ENCODE data around the gene HMCN1. TPM values are rescaled to one million over a fixed set of nuclear protein-coding genes. Genes with fewer than 3 reads are reported as not detected.

Gene HMCN1
- total and polyA plus RNA-seq, 2 donors (not counting 1 experiment from before 2014, with no cell fraction given), result 6.8 to 21.0 TPM

DNA sequence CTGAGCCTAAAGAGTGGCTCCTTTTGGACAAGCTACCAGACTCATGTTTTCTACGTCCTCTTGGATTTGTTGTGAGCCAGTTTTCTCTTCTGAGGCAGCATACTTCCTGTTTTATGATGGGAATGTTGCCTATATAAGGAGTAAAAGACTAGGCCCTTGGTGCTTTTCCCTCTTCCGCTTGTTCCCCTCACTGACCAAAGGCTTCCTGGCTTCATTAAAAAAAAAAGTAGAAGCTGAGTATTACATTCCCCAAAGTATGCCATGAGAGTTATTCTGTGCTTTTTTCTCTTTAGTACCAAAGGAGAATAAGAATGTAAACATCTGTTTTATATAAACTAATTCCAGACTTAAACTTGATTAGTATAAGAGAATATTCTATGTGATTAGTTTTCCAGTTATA lies 6.5 kb upstream of the HMCN1 start:
- TF ChIP-seq, protein P1, sequence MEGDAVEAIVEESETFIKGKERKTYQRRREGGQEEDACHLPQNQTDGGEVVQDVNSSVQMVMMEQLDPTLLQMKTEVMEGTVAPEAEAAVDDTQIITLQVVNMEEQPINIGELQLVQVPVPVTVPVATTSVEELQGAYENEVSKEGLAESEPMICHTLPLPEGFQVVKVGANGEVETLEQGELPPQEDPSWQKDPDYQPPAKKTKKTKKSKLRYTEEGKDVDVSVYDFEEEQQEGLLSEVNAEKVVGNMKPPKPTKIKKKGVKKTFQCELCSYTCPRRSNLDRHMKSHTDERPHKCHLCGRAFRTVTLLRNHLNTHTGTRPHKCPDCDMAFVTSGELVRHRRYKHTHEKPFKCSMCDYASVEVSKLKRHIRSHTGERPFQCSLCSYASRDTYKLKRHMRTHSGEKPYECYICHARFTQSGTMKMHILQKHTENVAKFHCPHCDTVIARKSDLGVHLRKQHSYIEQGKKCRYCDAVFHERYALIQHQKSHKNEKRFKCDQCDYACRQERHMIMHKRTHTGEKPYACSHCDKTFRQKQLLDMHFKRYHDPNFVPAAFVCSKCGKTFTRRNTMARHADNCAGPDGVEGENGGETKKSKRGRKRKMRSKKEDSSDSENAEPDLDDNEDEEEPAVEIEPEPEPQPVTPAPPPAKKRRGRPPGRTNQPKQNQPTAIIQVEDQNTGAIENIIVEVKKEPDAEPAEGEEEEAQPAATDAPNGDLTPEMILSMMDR (conservative IDR thresholded peaks at IDR 0.05 in 1 of 2, IDR thresholded peaks at IDR 0.05 in 1 of 2; ENCODE audit: low read depth in 1 of 2, low read length in 2 of 2), result no peak
- TF ChIP-seq EZH2 (IDR thresholded peaks at IDR 0.05; ENCODE audit: low read length, missing control alignments), result no peak
- no peak overlapping the region for H3K4me2 ChIP-seq (ENCODE audit: extremely low read depth, insufficient read depth, low read length)
- no peak overlapping the region for H3K4me3 ChIP-seq (replicated peaks in 1 of 4; ENCODE audit: control extremely low read depth in 1 of 4, insufficient read depth in 1 of 4, low read depth in 3 of 4, low read length in 4 of 4)
- no peaks in the 10 kb centered on the region for H3K27me3 ChIP-seq (ENCODE audit: control insufficient read depth, insufficient read depth, low read length)
- no peaks in the 10 kb centered on the region for H3K36me3 ChIP-seq (ENCODE audit: control insufficient read depth, insufficient read depth, low read length)
- H3K9ac ChIP-seq (ENCODE audit: insufficient read depth, low read length), result no peak overlapping the region
- no peaks in the 10 kb centered on the region for H4K20me1 ChIP-seq (ENCODE audit: control insufficient read depth, extremely low read depth, insufficient read depth, low read length)
- no peaks in the 10 kb centered on the region for H3K79me2 ChIP-seq (ENCODE audit: control insufficient read depth, insufficient read depth, low read length)
- DNase-seq (ENCODE audit: low read depth in 2 of 2), result no peak
- no peak overlapping the region for H3K27ac ChIP-seq (ENCODE audit: insufficient read depth, low read length)
- H3K4me1 ChIP-seq (ENCODE audit: control insufficient read depth, extremely low read depth, insufficient read depth, low read length), result no peaks in the 10 kb centered on the region
- H3K9me3 ChIP-seq (ENCODE audit: control insufficient read depth, insufficient read depth, low read depth, low read length), result no peaks in the 10 kb centered on the region
- H2AFZ ChIP-seq (ENCODE audit: low read length), result no peak overlapping the region

- Histone ChIP-seq H3K9me3 (ENCODE audit: control insufficient read depth, insufficient read depth, low read depth, low read length) (no peaks in the 10 kb centered on the region), H3K27me3 (ENCODE audit: control insufficient read depth, insufficient read depth, low read length) (peaks cover 2% of the 10 kb centered on the region), H3K27ac (ENCODE audit: insufficient read depth, low read length) (no peak overlapping the region), H2AFZ (ENCODE audit: low read length) (no peak overlapping the region), H3K36me3 (ENCODE audit: control insufficient read depth, insufficient read depth, low read length) (no peaks in the 10 kb centered on the region), H3K79me2 (ENCODE audit: control insufficient read depth, insufficient read depth, low read length) (no peaks in the 10 kb centered on the region), H3K4me2 (ENCODE audit: extremely low read depth, insufficient read depth, low read length) (no peak overlapping the region), H3K9ac (ENCODE audit: insufficient read depth, low read length) (no peak overlapping the region), H4K20me1 (ENCODE audit: control insufficient read depth, extremely low read depth, insufficient read depth, low read length) (no peaks in the 10 kb centered on the region), H3K4me1 (ENCODE audit: control insufficient read depth, extremely low read depth, insufficient read depth, low read length) (no peaks in the 10 kb centered on the region), H3K4me3 (replicated peaks in 1 of 4; ENCODE audit: control extremely low read depth in 1 of 4, insufficient read depth in 1 of 4, low read depth in 3 of 4, low read length in 4 of 4) (no peak overlapping the region)
- DNase-seq (ENCODE audit: low read depth in 2 of 2), result no peak
- TF ChIP-seq, protein P1 (conservative IDR thresholded peaks at IDR 0.05 in 1 of 2, IDR thresholded peaks at IDR 0.05 in 1 of 2; ENCODE audit: low read depth in 1 of 2, low read length in 2 of 2), result no peak
- TF ChIP-seq EZH2 (IDR thresholded peaks at IDR 0.05; ENCODE audit: low read length, missing control alignments), result no peak
Observed at GRCh38 chr1:185731446-185731845, 2.7 kb upstream of the HMCN1 start.

GRCh38 chr1:185732951-185733350 lies 1.2 kb upstream of the HMCN1 start:
- no peak overlapping the region for H3K4me2 ChIP-seq (ENCODE audit: extremely low read depth, insufficient read depth, low read length)
- no peak for DNase-seq (ENCODE audit: low read depth in 2 of 2)
- H2AFZ ChIP-seq (ENCODE audit: low read length), result no peak overlapping the region

More at GRCh38 chr1:185732951-185733350, 1.2 kb upstream of the HMCN1 start:
- TF ChIP-seq, protein P1 (conservative IDR thresholded peaks at IDR 0.05 in 1 of 2, IDR thresholded peaks at IDR 0.05 in 1 of 2; ENCODE audit: low read depth in 1 of 2, low read length in 2 of 2), result no peak
- no peak for TF ChIP-seq EZH2 (IDR thresholded peaks at IDR 0.05; ENCODE audit: low read length, missing control alignments)
- no peak overlapping the region for H3K27ac ChIP-seq (ENCODE audit: insufficient read depth, low read length)
- no peaks in the 10 kb centered on the region for H3K4me1 ChIP-seq (ENCODE audit: control insufficient read depth, extremely low read depth, insufficient read depth, low read length)
- no peaks in the 10 kb centered on the region for H4K20me1 ChIP-seq (ENCODE audit: control insufficient read depth, extremely low read depth, insufficient read depth, low read length)
- no peaks in the 10 kb centered on the region for H3K9me3 ChIP-seq (ENCODE audit: control insufficient read depth, insufficient read depth, low read depth, low read length)
- H3K36me3 ChIP-seq (ENCODE audit: control insufficient read depth, insufficient read depth, low read length), result no peaks in the 10 kb centered on the region
- peaks cover 2% of the 10 kb centered on the region for H3K27me3 ChIP-seq (ENCODE audit: control insufficient read depth, insufficient read depth, low read length)
- H3K79me2 ChIP-seq (ENCODE audit: control insufficient read depth, insufficient read depth, low read length), result no peaks in the 10 kb centered on the region
- no peak overlapping the region for H3K9ac ChIP-seq (ENCODE audit: insufficient read depth, low read length)
- H3K4me3 ChIP-seq (replicated peaks in 1 of 4; ENCODE audit: control extremely low read depth in 1 of 4, insufficient read depth in 1 of 4, low read depth in 3 of 4, low read length in 4 of 4), result no peak overlapping the region
